NB4 (cell line): ENCODE results near the gene MROH2A.
A peak's percentile ranks its signal among the peaks of the same experiment; 100 is the strongest.

Source experiments
- DNase-seq: peaks from one replicate; pipeline ENCODE4 v3.0.0; 2010; ENCODE audit warnings: low read depth
- H3K4me3 ChIP-seq: one replicate; pipeline ENCODE4 v1.5.1; 2011; ENCODE audit warnings: mild to moderate bottlenecking, low read depth, low read length, moderate library complexity
- MYC ChIP-seq: IDR thresholded peaks from 2 replicates; pipeline ENCODE4 v1.6.1; 2011; ENCODE audit warnings: low read depth, low read length
- POLR2A ChIP-seq: IDR thresholded peaks from 2 replicates; pipeline ENCODE4 v1.6.1; 2011; ENCODE audit warnings: mild to moderate bottlenecking; ENCODE audit not compliant: insufficient read length; ENCODE audit errors: extremely low read depth
- TF ChIP-seq, protein P1 (sequence below): IDR thresholded peaks from 2 replicates; pipeline ENCODE4 v1.6.1; 2011; ENCODE audit warnings: low read depth, low read length
- TF ChIP-seq, protein P2 (sequence below): IDR thresholded peaks from one replicate; pipeline ENCODE4 v1.5.1; 2012; ENCODE audit warnings: low read depth, low read length

MROH2A gene

DNA sequence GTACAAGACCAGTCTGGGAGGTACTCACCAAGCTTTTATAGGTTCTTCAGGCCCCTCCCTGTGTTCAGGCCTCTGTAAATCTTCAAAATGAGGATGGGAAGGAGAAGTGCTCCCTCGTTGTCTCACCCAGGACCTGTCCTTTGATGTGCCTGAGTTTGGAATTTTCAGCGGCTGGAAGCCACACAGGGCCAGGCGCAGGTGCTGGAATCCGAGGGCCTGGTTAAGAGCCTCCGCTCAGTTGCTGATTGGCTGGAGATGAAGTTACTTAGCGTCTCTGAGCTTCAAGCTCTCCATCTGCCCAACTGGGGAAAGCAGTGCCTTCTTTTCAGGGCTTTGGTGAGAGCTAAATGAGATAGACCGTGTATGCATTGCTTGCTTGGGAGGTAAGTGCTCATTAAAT, 46.2 kb downstream of the MROH2A start:
- TF ChIP-seq, protein P1, sequence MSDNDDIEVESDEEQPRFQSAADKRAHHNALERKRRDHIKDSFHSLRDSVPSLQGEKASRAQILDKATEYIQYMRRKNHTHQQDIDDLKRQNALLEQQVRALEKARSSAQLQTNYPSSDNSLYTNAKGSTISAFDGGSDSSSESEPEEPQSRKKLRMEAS: no peak
- TF ChIP-seq, protein P2, sequence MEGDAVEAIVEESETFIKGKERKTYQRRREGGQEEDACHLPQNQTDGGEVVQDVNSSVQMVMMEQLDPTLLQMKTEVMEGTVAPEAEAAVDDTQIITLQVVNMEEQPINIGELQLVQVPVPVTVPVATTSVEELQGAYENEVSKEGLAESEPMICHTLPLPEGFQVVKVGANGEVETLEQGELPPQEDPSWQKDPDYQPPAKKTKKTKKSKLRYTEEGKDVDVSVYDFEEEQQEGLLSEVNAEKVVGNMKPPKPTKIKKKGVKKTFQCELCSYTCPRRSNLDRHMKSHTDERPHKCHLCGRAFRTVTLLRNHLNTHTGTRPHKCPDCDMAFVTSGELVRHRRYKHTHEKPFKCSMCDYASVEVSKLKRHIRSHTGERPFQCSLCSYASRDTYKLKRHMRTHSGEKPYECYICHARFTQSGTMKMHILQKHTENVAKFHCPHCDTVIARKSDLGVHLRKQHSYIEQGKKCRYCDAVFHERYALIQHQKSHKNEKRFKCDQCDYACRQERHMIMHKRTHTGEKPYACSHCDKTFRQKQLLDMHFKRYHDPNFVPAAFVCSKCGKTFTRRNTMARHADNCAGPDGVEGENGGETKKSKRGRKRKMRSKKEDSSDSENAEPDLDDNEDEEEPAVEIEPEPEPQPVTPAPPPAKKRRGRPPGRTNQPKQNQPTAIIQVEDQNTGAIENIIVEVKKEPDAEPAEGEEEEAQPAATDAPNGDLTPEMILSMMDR: no peak
- TF ChIP-seq POLR2A (no peak), MYC (no peak)
- H3K4me3 ChIP-seq: no peak overlapping the region
- no peak for DNase-seq

DNA sequence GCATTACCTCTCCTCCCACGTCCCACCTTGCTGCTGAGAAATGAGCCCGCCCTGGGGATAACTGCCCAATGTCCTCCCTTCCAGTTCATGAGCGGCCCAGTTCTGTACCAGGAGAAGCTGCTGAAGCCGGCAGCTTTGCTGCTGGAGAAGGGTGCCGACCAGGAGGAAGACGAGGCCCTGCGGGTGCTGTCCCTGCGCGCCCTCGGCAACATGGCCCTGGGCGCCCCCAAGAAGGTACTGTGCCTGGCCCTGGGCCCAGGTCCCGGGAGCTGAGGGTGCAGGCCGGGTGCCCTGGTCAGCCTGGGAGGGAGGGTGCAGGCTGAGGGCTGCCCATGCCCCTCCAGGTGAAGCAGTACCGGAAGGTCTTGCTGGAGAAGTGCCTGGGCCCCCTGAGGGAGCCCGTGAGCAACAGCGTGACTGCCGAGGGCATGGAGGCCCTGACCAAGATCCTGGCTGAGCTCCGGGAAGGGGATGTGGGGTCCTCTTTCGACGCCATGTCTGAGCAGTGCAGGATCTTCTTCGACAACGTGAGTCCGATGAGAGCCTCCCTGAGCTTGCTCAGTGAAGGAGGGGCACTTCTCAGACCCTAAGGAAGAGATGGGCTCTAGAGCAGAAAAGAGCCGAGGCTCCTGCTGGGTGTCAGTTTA, 50.5 kb downstream of the MROH2A start:
- no peak for TF ChIP-seq MYC
- DNase-seq: no peak
- no peak overlapping the region for H3K4me3 ChIP-seq

DNA sequence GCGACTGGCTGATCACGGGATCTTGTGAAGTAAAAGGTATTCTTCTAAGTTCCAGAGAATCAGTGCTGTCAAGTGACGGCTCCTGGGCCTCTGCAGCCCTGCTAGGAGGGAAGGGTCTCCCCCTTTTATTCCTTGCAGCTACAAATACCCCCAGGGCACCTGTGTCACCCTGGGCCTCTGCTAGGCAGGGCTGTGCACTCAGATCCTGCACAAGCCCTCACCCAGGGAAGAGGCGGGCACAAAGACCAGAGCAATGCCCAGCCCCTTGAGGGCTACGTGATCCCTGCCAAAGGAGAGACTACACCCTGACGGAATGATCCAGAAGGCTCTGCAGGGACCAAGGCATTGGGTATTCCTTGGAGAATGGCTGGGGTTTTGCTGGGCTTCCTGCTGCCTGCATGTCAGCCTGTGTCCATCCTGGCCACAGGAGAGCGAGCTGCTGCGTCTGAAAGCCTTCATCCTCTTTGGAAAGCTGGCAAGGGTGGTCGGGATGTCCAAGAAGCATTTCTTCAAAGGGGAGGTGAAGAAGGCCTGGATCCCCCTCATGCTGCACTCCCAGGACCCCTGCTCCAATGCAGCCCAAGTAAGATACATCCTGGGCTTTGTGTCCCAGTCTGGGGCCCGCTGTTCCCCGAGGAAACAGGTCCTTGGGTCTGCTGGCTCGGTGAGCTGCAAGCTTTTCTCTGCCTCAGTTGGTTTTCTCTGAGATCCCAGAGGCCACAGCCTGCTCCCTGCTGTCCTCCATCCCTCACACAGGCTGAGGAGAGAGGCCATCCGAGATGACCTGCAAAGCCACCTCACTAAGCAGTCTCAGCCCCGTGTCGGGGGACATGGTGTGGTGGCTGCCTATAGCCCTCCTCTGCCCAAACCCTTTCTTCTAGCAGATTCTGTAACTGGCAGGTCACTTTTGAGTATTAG, 51.3 kb downstream of the MROH2A start:
- TF ChIP-seq MYC: no peak
- TF ChIP-seq, protein P1: no peak
- no peak for TF ChIP-seq POLR2A
- TF ChIP-seq, protein P2: no peak
- H3K4me3 ChIP-seq: no peak overlapping the region
- DNase-seq: no peak

DNA sequence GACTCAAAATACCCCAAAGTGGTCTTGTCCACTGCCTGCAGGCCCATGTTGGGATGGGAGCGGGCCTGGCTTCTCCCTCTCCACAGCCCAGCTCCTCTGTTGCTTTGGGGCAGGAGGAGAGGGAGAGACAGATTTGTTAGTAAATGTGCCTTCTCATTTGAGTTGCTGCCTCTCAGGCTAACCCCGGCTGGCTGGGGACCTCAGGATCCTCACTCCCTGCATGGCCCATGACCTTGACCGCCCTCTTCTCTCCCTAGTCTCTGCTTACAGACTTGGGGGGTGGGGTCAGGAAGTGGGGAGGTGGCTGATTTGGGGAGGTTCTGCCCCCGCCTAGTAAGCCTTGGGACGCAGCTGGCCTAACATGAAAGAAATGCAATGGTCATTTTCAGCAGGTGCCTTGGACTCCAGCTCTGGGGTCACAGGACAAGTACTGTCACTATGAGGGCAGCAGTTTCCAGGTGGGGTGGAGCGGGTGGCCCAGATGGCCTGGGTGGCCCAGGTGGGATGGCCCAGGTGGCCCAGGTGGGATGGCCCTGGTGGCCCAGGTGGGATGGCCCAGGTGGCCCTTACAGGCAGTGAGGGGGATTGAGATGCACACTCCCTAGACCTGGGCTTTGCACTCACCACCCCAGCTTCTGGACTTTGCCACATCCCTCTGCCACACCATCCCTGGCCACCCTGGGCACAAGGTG, 52.1 kb downstream of the MROH2A start:
- H3K4me3 ChIP-seq: no peak overlapping the region
- TF ChIP-seq, protein P2: no peak
- TF ChIP-seq POLR2A (no peak), MYC (no peak)
- TF ChIP-seq, protein P1: no peak
- DNase-seq: no peak

DNA sequence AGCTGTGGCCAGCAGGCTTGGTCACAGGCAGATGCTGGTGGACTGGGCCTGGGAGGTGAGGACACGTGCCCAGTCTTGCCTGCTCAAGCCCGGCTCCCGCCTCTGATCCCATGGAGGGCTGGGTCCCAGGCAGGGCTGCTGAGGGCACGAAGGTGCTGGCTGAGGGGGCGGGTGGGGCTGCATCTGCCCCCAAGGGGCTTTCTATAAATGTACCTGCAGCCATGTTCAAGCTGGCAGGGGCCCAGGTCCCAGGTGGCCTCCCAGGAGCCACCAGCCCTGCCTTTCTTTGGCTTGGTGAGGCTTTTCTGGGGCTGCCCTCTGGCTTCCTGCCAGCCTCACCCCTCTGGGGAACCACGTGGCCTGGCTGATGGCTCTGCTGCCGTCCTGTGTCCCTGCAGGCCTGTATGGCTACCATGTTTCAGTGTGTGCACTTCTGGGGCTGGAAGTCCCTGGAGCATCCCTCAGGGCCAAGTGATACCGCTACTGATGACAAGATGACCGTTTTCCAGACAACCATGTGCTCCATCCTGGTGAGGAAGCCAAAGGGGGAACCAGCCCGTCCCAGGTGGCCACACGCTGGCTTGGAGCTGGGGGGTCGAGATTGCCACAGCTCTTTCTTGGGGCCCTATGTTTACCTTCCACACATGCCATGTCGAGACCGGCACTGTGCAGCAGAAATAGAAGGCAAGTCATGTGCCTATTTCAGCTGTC, 53.0 kb downstream of the MROH2A start:
- no peak for TF ChIP-seq POLR2A
- TF ChIP-seq MYC: no peak
- TF ChIP-seq, protein P2: no peak
- TF ChIP-seq, protein P1: peak; percentile 54; the same call in 1 of the 2 replicates
- H3K4me3 ChIP-seq: no peak overlapping the region
- no peak for DNase-seq
